ENCODE data around the gene MAST4. TPM values are rescaled to one million over a fixed set of nuclear protein-coding genes. Genes with fewer than 3 reads are reported as not detected.

Gene MAST4
- polyA plus RNA-seq, 3 donors = 12.5 to 15.3 (median 13.7) TPM

DNA sequence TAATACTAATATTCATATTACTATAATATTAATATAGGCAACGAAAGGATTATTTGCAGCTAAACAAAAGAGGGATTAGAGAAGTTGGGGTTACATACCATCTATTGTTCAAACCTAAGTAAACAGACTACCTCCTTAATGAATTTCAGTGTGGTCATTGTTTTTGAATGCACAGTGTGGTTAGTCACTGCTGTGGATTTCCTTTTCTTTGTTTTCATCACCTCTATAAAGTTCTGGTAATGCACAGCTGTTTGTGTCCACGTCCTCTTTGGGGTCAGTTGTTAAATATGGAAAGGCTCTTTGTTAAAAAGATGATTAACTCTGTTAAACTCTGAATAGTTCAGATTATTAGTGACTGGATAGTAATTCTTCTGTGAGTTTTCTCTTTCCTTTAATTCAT, 233.6 kb downstream of the MAST4 start:
- DNase-seq (ENCODE audit: low read depth in 3 of 3, low spot score in 2 of 3) = no peak

DNA sequence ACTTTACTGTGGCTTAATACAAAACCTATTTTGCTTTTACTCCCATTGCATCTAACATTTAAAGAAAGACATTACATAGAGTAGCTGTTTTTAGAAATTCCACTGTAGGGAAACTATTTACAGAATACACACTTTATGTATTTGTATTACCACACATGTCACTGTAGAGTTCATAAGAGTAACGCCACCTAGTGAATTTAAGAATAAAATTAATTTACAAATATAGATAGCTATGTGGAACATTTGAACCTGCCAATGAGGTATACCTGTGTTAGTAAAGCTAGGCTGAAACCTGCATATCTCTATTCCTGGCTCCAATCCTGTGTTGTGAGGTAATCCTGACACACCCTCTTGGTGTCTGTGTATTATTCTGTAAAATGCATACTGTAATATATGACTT, 234.4 kb downstream of the MAST4 start:
- DNase-seq (ENCODE audit: low read depth in 3 of 3, low spot score in 2 of 3) = no peak

DNA sequence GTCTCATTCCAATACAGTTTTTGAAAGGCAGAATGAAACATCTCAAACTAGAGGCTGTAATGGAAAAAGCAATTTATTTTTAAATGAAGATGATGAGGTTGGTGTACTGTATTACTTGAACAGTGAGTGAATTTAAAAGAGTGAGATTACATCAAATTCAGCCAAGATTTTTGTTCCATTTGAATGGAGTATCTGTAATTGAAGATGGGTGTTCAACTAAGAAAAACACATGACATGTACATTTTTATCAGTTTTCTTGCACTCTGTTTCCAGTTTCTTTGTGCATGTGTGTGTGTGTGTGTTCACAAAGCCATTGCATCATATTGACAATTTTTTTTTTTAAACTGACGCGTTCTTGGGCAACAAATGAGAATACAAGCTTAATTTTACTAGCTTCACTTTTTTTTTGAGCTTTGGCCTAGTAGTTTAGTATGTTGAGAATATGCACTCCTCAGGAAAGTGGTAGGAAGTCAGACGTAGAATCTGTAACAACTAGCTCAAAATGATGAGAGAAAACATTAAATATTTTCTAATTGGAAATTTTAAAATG, 243.5 kb downstream of the MAST4 start:
- DNase-seq (ENCODE audit: low read depth in 3 of 3, low spot score in 2 of 3) = no peak

DNA sequence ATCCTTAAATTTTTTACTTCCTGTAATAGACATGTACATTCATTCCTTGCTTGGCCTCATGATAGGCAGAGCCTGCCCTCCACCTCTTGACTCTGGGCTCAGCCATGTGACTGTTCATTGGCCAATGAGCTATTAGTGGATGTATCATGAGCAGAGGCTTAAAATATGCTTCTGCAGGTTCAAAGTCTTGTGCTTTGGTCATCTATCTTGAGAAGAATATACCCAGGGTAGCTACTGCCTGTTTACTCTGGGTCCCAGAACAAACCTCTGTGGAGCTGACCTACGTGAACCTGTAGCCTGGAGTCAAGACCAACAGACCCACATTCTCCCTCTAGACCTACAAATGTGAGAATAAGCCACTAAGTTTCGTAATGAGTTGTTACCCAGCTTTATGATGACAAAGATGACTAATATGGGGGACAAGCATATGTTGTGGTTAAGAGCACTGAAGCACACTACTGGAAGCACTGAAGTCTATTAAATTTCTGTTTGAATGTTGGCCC, 244.4 kb downstream of the MAST4 start:
- DNase-seq (ENCODE audit: low read depth in 3 of 3, low spot score in 2 of 3) = no peak

DNA sequence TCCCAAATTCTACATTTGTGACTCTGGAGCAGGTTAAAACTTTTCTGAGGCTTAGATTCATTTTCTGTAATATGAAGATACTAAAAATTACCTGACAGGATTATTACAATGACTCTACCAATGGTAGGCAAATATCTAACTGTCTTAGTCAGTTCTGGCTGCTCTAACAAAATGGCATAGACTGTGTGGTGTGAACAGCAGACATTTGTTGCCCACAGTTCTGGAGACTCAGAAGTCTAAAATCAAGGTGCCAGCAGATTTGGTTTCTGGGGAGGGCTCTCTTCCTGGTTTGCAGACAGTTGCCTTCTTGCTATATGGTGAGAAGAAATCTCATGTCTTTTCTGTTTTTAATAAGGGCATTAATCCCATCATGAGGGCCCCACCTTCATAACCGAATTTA, 245.1 kb downstream of the MAST4 start:
- no peak for DNase-seq (ENCODE audit: low read depth in 3 of 3, low spot score in 2 of 3)

DNA sequence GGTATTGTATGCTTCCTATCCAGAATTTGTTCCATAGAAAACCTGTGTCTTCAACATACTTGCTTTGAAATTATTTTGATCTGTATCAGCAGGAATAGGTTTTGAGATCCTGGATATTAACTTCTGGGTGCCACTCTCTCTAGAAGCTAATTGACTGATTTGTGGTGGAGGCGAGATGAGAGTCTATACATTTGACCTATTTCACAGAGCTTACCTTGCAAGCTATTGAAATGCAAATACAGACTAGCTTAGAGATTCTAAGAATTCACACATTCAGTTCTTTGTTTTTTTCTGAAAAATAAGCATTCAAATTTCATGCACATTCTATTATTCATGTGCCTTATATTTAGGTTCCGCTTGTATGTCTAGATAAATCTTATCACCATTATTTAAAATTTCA, 246.3 kb downstream of the MAST4 start:
- no peak for DNase-seq (ENCODE audit: low read depth in 3 of 3, low spot score in 2 of 3)

DNA sequence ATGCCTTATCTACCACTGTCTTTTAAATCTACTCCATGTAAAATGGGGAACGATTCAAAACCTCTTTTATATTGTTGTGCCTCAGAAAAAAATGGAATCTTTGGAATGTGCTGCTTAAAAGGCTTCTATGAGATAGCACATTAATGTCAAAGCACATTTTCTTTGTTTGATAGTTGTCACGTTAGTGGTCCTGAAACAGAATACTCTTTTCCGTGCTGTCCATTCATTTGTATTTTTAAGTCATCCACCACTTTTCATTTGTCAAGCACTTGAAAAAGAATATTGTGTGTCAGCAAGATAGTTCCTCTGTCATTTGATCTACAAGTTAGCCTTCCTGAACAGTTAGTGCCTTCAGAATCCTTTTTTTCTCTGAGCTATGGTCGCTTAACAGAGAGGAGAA, 246.9 kb downstream of the MAST4 start:
- no peak for DNase-seq (ENCODE audit: low read depth in 3 of 3, low spot score in 2 of 3)

DNA sequence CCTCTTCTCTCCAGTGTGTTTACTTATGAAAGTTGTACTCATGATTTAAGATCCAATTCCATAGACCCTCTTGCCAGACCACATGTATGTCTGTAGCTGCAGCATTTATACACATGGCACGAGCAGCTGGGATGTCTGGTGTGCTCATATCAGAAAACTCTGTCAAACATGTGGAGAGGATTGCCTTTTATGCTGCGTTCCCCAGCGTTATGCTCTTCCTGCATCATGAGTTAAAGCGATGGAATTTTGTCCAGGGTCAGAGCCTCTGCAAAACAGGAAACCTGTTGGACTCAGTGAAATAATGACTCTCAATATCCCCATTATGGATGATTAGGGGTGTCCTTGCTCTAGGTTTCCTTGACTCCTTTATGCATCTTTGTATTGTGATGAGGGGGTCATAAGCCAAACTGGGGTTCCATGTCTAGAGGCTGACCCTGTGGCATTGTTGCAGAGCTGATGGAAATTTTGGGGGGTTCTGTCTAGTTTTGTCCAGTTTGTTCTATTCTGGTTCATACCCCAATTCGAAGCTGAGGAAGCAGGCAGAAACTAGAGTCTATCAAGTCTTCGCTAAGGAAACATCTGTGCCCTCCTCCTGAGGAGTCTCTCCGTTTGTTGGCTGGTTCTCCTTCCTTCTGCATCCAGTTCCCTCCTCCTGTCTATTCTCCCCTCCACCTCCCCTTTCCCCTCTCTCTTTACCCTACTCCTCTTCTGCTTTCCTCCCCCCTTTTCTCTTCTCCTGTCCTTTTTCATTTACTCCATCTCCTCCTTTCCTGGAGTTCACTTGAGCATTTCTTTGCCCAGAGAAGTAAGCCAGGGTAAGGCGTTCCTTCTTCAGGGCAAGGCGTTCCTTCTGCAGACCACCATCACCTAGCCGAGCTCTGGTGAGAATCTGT, 252.8 kb downstream of the MAST4 start:
- DNase-seq (ENCODE audit: low read depth in 3 of 3, low spot score in 2 of 3) = no peak

DNA sequence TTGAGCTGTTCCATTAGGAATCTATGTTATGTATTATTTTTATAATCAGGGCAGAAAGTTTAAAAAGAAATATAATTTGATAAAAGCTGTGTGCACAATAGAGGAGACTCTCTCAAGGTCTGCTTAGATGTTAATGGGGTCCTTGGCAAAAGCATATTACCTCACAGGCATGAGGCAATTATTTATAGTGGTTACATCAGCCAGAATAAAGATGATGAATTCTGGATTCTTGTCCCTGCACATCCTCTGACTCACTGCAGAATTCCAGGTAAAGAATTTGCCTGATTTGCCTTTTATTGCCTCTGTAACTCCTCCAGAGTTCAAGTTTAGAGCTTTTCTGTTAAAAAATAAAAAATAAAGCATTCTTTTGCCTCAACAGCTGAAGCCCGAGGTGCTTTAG, 253.6 kb downstream of the MAST4 start:
- DNase-seq (ENCODE audit: low read depth in 3 of 3, low spot score in 2 of 3) = no peak

DNA sequence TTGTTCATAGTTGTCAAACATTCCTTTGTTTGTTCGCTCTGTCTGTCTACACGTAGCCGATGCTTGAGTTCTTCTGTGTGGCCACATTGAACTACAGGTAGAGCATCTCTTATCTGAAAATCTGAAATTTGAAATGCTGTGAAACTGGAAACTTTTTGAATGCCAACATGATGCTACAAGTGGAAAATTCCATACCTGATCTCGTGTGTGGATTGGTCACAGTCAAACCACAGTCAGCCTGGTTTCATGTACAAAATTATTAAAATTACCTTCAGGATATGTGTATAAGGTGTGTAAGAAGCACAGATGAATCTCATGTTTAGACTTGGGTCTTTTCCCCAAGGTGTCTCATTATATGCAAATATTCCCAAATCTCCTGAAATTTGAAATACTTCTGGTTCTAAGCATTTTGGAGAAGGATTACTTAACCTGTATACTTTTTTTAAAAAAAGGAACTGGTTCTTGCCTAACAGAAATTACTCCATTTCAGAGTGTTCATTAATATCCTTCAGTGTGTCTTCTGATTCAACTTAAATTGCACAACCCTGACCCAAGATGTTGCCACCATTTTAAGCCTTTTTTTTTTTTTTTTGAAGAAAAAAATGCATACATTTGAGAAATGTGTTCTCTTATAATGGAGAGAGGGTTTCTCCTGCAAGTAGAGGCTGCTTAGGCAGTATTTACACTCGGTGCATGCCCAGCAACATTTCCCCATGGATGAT, 254.3 kb downstream of the MAST4 start:
- DNase-seq (ENCODE audit: low read depth in 3 of 3, low spot score in 2 of 3) = no peak

DNA sequence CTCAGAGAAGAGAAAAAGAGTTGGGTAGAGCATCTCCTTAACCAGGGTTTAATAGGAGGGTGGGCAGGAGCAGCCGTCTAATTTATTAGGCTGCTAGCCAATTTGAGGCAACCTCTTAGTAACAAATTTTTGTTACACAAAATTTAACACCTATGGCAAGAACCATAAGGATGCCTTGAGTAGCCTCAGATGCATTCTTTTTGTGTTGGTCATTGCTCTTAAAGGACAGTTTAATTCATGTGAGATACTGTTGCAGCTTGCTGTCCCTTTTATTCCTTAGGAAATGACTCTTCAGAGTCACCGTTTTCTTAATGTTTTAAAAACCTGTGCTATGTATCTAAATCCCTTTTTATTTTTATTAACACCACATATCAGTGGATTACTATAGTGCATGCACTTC, 255.1 kb downstream of the MAST4 start:
- no peak for DNase-seq (ENCODE audit: low read depth in 3 of 3, low spot score in 2 of 3)

DNA sequence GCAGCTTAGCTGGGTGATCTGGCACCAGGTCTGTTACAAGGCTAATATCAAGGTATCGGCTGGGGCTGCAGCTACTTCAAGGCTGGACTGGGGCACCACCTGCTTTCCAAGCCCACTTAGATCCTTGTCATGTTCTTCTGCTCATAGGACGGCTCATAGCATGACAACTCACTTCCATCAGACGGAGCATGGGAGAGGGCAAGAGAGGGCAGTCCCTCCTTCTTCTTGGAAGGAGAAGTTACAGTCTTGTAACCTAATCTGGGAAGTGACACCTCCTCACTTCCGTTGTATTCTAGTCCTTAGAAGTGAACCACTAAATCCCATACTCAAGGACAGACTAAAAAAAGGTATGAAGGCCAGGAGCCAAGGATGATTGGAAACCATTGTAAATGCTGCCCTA, 258.2 kb downstream of the MAST4 start:
- no peak for DNase-seq (ENCODE audit: low read depth in 3 of 3, low spot score in 2 of 3)

DNA sequence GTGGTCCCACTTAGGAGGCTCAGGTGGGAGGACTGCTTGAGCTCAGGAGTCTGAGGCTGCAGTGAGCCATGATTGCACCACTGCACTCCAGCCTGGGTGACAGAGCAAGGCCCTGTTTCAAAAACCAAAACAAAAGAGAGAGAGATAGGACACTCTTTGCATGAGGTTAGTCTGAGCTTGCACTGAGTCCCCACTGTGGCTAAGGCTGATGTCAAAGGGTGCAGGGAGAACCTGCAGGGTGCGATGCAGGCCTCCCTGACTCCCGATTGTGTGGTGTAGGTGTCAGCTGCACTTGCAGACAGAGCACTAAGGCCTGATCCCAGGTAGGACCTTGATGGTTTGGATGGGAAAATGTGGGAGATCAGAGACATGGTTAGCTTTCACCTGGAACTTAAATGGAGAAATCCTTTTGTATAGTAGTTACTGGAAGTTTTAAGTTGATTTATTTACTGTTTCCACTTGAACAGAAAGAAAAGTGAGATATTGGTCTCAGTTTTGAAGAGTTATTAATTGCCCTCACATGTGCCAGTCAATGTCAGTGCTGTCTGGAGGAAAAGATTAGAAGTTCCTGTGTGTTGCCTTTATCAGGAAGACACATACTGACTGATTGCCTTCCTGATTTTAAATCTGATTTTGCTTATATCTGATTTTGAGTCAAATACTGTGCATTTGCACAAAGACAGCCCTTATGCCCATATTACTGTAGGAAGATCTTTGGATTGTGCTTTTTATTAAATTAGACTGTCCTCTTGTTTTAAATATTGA, 260.0 kb downstream of the MAST4 start:
- DNase-seq (ENCODE audit: low read depth in 3 of 3, low spot score in 2 of 3) = no peak

DNA sequence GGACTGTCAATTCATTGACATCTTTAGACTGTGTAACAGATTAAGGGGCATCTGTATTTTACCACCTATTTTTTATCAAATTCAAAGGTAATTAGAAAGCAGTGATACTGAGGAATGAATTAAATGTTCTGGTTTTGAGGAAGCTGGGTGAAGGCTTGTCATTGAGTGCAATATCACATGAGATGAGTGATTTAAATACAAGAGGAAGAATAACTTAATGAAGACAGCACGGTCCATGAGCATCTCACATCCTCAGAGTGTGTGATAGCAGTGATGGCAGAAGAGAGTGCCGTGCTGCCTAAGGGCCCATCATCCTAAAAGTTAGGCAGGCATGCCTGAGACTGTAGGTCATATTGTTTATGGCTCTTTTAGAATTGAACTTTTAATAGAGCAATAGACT, 263.3 kb downstream of the MAST4 start:
- DNase-seq (ENCODE audit: low read depth in 3 of 3, low spot score in 2 of 3) = no peak

DNA sequence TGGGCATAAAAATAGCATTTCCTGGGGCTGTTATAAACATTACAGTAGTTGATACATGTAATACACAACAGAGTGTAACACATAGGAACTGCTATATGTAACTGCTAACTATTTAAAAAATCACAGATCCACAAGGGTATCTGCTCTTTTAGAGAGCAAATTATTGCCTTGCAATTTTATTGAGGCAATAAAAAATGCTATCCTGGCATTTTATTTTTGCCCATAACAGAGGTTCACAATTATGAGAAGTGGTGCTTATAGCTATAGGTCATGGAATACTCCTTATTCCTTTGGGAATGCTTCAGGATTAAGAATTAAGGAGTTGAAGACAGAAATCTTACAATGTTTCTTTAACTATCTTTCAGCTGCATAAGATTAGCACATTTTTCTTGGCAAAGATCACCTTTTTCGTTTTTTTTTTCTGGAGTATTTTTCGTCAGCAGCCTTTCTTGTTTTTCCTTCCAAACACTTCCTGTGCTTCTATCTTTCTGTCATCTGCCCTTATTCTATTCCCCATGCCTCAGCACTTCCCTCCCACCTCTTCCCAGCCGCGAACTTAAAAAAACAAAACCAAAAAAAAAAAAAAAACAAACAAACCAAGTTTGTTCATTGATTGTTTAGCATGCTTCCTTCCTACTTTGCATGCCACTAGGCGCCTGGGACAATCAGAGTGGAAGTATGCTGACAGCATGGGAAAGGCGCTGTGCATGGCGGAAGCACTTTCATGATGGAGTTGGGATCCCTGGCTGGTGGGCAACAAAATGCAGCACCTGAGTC, 264.2 kb downstream of the MAST4 start:
- DNase-seq (ENCODE audit: low read depth in 3 of 3, low spot score in 2 of 3) = no peak

DNA sequence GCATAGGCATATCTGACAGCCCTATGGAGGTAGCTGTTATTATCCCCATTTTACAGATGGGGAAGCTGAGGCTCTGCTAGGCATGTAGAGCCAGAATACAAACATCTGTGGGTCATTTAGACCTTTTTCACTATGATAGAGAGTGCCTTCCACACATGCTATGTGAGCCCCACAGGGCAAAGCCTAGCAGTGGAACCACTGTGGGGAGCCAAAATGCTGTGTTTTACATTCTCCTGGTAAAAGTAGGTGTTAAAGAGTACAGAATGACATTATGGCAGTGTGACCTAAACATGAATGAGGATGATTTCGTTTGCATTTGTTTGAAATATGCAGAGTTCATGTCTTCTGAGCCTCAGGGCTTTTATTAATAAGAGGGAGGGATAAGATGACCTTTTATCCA, 265.2 kb downstream of the MAST4 start:
- DNase-seq (ENCODE audit: low read depth in 3 of 3, low spot score in 2 of 3) = no peak

DNA sequence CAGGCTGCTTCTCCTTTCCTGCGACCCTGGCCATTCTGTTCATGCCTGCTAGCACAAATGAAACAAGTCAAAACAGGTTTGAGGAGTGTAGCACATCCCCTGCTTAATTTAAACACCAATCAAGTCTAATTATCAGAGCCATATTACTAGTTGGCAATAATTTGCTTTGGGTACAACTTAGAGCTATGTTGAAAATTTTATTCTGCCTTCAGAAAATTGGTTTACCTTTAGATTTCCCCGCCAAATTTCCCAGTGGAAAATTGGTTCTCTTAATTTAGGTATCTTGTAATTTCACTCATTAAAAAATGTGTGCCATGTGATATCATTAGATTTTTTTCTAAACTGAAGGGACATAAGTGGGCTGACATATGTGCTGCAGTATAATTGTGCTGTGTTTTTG, 265.8 kb downstream of the MAST4 start:
- no peak for DNase-seq (ENCODE audit: low read depth in 3 of 3, low spot score in 2 of 3)

DNA sequence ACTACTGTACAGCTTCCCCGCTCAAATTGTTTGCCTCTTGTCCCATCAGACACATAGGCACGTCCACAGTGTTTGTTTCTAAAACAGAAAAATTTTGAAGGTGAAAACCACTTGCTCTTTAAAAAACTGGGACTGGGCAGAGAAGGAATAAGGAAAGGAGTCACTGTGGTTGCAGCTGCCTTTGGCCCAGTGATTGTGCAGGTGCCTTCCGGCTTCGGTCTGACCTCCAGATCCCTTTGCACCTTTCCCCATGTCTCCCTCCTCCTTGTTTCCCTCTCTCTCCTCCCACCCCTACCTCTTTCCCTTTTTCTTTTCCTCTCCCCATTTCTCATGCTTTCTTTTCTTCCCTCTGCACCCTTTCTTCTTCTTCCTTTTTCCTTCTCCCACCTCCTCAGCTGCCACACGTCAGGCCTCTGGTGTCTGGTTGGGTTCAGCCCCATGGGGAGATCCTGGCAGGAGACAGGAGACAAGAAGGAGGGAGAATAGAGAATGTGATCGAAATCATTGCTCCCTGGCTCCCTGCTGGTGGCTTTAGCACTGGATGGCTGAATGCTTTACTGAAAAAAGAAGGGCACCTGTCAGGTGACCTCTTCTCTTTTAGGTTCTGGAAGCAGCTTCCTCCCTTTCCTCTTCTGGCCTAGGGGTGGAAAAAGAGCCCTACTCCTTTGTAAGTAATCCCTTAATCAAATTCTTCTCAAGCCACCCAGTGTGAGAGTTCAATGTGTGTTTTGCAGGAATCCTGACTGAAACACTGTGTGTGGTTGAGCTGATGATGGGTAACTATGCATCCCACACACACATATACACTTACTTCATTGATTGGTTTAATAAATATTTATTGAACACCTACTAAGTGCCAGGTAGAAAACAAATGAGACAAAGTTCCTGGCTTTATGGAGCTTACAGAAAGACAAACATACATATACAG, 267.3 kb downstream of the MAST4 start:
- no peak for DNase-seq (ENCODE audit: low read depth in 3 of 3, low spot score in 2 of 3)

DNA sequence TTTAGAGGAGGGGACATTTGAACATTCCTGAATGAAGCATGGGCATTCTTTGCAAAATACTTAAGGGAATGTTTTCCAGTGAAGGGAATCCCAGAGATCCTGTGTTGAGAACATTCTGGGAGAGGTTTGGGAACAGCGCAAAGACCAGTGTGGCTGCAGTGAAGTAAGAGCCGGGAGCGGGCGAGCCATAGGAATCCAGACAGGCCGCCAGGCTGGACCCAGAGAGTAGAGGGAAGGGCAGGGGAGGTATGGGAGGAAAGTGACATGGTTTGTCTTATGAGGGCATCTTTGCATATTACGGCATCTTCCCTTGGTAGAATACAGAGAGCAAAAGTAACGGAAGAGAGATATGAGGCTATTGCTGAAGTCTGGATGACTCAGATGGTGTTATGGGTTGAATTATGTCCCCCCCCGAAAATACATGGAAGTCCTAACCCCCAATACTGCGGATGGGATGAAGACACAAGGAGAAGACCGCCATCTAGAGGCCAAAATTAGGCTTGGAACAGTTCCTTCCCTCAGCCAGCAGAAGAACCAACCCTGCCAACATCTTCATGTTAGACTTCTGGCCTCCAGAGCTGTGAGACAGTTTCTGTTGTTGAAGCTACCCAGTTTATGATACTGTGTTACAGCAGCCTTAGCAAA, 268.2 kb downstream of the MAST4 start:
- DNase-seq (ENCODE audit: low read depth in 3 of 3, low spot score in 2 of 3) = no peak
